Esophagus (tissue), 2 donors: Measurements from ENCODE around the gene MARF1. TPM values are rescaled to one million over a fixed set of nuclear protein-coding genes. Genes with fewer than 3 reads are reported as not detected.
"Not testable (repeated sequence)": the region's sequence is repeated elsewhere in the genome, so short reads cannot be mapped to it uniquely, and the experiment has no call there.

Experiments
- H3K27ac ChIP-seq, 2 donors: one replicate each; pipeline ENCODE4 v1.5.1; 2013; ENCODE audit warnings: low read depth in 2 of 2, mild to moderate bottlenecking in 2 of 2, inconsistent platforms in 1 of 2, low read length in 1 of 2, moderate library complexity in 1 of 2
- H3K27me3 ChIP-seq, 2 donors: one replicate each; pipeline ENCODE4 v1.6.1; 2013; ENCODE audit warnings: low read length in 2 of 2, control low read depth in 1 of 2, mild to moderate bottlenecking in 1 of 2; ENCODE audit not compliant: insufficient read depth in 2 of 2, control insufficient read depth in 1 of 2
- H3K36me3 ChIP-seq, 2 donors: one replicate each; pipeline ENCODE4 v1.6.1; 2013; ENCODE audit warnings: low read length in 1 of 2; ENCODE audit not compliant: control insufficient read depth in 2 of 2, insufficient read depth in 2 of 2
- H3K4me1 ChIP-seq, 2 donors: one replicate each; pipeline ENCODE4 v1.6.1; 2013; ENCODE audit warnings: low read length in 1 of 2; ENCODE audit not compliant: control insufficient read depth in 2 of 2, insufficient read depth in 2 of 2
- H3K4me3 ChIP-seq, 2 donors: one replicate each; pipeline ENCODE4 v1.5.1; 2013; ENCODE audit warnings: low read length in 2 of 2, mild to moderate bottlenecking in 2 of 2, low read depth in 1 of 2, moderate library complexity in 1 of 2
- H3K9me3 ChIP-seq, 2 donors: one replicate each; pipeline ENCODE4 v1.6.1; 2013; ENCODE audit warnings: mild to moderate bottlenecking in 2 of 2, low read depth in 1 of 2, low read length in 1 of 2, moderate library complexity in 1 of 2; ENCODE audit not compliant: control insufficient read depth in 2 of 2, insufficient read depth in 1 of 2
- WGBS, 2 donors: extraction: QIAGEN DNeasy Blood & Tissue Kit; methylation state at CpG; one replicate each; pipeline ENCODE4 v1.1.7; 2013; 5-methylcytosine and 5-hydroxymethylcytosine counted together
- polyA plus RNA-seq, 2 donors: library from polyadenylated mRNA; stranded (reverse); fragments of 200-250 nt; gene quantifications; one replicate each; pipeline ENCODE4 v1.2.3, GENCODE V29; 2013
- donor health status: healthy with polysubstance abuse.
- donor health status: Bipolar disorder and iron deficiency.

MARF1 gene
- polyA plus RNA-seq, 2 donors, result 9.9 to 10.3 TPM

DNA sequence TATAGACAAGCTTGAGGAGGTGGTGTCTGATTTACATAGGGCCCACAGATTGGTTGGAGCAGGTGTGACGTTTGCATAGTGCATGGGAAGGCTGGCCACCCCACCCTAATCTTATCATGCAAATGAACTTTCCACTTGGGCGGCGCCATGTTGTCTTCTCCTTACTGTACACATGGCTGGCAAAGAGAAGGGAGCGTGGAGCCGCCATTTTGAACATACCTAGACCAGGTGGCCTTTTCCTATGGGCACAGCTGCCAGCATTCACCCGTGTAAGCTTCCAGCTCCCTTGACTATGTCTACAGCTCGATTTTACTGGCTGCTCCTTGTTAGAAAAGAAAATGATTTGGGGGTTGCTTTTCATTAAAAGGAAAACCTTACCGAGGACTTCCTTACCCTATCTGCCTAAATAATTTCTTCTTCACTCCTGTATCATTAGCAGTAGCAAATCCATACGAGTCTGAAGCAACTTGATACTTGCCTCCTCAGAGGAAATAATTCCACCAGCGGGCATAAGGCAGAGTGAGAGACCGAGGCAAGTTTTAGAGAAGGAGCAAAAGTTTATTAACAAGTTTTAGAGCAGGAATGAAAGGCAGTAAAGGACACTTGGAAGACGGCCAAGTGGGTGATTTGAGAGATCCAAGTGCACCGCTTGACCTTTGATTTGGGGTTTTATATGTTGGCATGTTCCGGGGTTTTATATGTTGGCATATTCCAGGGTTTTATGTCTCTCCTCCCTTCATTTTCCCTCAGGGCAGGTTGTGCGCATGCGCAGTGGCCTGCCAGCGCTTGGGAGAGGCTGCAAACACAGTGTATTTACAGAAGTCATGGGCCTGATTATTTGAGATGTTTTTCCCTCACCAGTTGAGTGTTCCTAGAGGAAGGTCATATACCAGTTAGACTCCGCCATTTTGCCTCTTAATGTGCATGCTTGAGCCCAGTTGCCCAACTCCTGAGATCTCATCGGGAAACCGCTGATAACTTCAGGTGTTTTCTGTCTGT, 65.7 kb downstream of the MARF1 start:
- Histone ChIP-seq H3K36me3 (no peaks in the 10 kb centered on the region), H3K9me3 (no peaks in the 10 kb centered on the region), H3K27me3 (no peaks in the 10 kb centered on the region), H3K4me3 (no peak overlapping the region), H3K27ac (peak overlapping the region in 1 of 2 donors; percentile 58), H3K4me1 (peaks cover 0 to 2% of the 10 kb centered on the region in 2 donors)
- WGBS, 2 donors, result 90 to 93% methylated on average over 20 of the region's 20 CpGs

DNA sequence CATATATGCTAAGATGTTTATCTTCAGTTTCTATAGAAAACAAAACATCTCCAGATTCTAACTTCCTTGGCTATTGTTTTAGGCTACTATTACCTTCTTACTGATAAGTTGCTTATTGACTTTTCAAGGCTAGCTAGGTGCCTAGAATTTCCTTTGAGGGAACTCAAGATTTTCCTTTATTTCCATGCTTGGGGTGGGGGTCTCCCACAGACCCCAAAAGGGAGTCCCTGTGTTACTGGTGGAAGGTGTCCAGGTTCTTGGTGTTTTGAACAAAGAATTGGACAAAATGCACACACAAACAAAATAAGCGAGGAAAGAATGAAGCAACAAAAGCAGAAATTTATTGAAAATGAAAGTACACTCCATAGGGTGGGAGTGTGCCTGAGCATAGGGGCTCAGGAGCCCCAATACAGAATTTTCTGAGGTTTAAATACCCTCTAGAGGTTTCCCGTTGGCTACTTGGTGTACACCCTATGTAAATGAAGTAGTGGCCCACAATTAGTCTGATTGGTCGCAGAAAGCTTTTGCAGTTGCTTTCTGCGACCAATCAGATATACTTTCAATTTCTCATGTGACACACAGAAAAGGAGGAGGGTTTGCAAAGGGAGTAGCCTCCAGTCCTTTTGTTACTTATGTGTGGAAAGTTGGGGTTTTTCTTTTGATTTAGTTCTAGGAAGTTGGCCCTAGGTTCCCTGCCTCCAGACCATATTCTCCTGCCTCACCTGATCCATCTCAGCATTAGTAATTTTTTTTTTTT, 67.5 kb downstream of the MARF1 start:
- H3K9me3 ChIP-seq, result no peaks in the 10 kb centered on the region
- WGBS, 2 donors, result 94 to 98% methylated on average over 4 of the region's 4 CpGs
- no peak overlapping the region for H3K27ac ChIP-seq
- H3K27me3 ChIP-seq, result no peaks in the 10 kb centered on the region
- H3K4me1 ChIP-seq, result peaks cover 0 to 2% of the 10 kb centered on the region in 2 donors
- H3K4me3 ChIP-seq, result no peak overlapping the region
- no peaks in the 10 kb centered on the region for H3K36me3 ChIP-seq

DNA sequence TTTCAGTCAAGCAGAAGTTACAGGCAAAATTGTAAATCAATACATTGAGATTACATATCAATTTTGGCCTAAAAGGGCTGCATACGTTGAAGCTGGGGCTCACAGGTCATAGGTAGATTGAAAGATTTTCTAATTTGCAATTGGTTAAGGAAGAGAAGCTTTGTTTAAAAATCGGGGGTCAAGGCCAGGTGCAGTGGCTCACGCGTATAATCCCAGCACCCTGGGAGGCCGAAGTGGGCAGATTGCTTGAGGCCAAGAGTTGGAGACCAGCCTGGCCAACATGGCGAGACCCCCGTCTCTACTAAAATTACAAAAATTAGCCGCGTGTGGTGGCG, 68.4 kb downstream of the MARF1 start:
- H3K4me1 ChIP-seq, result peaks cover 0 to 2% of the 10 kb centered on the region in 2 donors
- 96 to 97% methylated on average over 10 of the region's 10 CpGs for WGBS, 2 donors
- H3K27ac ChIP-seq, result no peak overlapping the region
- no peaks in the 10 kb centered on the region for H3K9me3 ChIP-seq
- H3K4me3 ChIP-seq, result no peak overlapping the region
- no peaks in the 10 kb centered on the region for H3K27me3 ChIP-seq
- no peaks in the 10 kb centered on the region for H3K36me3 ChIP-seq

DNA sequence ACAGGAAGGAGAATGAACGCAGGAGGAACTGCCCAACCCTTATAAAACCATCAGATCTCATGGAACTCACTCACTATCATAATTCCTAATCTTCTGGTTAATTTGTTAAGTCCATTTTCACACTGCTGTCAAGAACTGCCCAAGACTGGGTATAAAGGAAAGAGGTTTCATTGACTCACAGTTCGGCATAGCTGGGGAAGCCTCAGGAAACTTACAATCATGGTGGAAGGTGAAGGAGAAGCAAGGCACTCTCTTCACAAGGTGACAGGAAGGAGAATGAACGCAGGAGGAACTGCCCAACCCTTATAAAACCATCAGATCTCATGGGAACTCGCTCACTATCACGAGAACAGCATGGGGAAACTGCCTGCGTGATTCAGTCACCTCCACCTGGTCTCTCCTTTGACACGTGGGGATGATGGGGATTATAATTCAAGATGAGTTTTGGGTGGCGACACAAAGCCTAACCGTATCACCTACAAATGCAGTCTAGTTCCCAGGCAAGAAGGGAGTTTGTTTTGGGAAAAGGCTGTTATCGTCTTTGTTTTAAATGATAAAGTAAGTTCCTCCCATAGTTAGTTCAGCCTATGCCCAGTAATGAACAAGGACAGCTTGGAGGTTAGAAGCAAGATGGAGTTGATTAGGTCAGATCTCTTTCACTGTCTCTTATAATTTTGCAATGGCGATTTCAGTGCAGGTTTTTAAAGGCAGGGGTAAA, 68.9 kb downstream of the MARF1 start:
- H3K27ac ChIP-seq, H3K9me3 ChIP-seq, H3K4me3 ChIP-seq, H3K27me3 ChIP-seq, H3K4me1 ChIP-seq, H3K36me3 ChIP-seq: not testable (repeated sequence)
- WGBS, 2 donors, result 94% methylated on average over 11 of the region's 11 CpGs

DNA sequence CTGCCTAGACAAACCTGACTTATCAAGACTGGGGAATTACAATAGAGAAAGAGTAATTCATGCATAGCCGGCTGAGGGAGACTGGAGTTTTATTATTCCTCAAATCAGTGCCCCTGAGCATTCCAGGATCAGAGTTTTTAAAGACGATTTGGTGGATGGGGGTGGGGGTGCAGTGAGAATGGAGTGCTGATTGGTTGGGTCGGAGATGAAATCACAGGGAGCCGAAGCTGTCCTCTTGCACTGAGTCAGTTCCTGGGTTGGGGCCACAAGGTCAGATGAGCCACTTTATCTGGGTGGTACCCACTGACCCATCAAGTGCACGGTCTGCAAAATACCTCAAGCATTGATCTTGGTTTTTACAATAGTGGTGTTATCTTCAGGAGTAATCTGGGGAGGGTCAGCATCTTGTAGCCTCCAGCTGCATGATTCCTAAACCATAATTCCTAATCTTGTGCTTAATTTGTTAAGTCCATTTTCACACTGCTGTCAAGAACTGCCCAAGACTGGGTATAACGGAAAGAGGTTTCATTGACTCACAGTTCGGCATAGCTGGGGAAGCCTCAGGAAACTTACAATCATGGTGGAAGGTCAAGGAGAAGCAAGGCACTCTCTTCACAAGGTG, 69.6 kb downstream of the MARF1 start:
- WGBS, 2 donors, result 83 to 86% methylated on average over 7 of the region's 7 CpGs
- H3K36me3 ChIP-seq, result no peaks in the 10 kb centered on the region
- no peaks in the 10 kb centered on the region for H3K9me3 ChIP-seq
- H3K4me3 ChIP-seq, result no peak overlapping the region
- no peak overlapping the region for H3K27ac ChIP-seq
- no peaks in the 10 kb centered on the region for H3K4me1 ChIP-seq
- H3K27me3 ChIP-seq, result no peaks in the 10 kb centered on the region

DNA sequence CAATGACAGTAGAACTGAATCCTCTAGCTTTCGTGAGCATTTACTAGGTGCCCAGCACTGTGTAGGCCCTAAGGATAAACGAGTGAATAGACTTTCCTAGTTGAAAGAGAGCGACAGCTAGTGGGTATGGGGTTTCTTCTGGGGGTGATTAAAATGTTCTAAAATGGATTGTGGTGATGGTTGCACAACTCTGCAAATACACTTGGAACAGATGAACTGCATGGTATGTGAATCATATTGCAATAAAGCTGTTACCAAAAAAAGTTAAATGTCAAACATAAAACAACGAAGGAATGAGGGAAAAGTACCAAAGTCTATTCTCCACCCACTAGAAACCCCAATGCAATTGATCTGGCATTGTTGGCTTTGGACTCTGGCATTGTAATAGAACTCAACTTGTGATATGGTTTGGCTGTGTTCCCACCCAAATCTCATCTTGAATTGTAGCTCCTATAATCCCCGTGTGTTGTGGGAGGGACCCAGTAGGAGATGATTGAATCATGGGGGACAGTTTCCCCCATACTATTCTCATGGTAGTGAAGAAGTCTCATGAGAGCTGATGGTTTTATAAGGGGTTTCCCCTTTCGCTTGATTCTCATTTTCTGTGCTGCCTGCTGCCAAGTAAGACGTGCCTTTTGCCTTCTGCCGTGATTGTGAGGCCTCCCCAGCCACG, 70.5 kb downstream of the MARF1 start:
- Histone ChIP-seq H3K27ac (no peak overlapping the region), H3K36me3 (no peaks in the 10 kb centered on the region), H3K9me3 (no peaks in the 10 kb centered on the region), H3K27me3 (no peaks in the 10 kb centered on the region), H3K4me1 (no peaks in the 10 kb centered on the region), H3K4me3 (no peak overlapping the region)
- WGBS, 2 donors, result 44 to 52% methylated on average over 9 of the region's 9 CpGs

DNA sequence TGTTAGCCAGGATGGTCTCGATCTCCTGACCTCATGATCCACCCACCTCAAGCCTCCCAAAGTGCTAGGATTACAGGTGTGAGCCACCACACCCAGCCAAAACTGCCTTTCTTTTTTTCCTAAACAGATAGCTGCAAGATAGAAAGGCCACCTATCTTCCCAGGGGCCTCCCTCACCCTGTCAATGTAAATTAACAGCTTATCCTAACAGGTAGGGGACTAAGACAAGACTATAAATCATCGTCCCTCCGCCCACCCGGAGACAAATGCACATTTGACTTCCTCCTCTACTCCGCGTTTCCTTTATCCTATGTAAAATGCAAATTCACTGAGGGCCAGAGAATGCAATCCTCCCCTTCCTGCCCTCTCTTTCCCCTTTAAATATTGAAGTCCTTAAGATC, 71.4 kb downstream of the MARF1 start:
- Histone ChIP-seq H3K27ac (no peak overlapping the region), H3K27me3 (no peaks in the 10 kb centered on the region), H3K9me3 (no peaks in the 10 kb centered on the region), H3K4me3 (no peak overlapping the region), H3K36me3 (no peaks in the 10 kb centered on the region), H3K4me1 (no peaks in the 10 kb centered on the region)
- WGBS, 2 donors, result 83 to 87% methylated on average over 6 of the region's 6 CpGs

DNA sequence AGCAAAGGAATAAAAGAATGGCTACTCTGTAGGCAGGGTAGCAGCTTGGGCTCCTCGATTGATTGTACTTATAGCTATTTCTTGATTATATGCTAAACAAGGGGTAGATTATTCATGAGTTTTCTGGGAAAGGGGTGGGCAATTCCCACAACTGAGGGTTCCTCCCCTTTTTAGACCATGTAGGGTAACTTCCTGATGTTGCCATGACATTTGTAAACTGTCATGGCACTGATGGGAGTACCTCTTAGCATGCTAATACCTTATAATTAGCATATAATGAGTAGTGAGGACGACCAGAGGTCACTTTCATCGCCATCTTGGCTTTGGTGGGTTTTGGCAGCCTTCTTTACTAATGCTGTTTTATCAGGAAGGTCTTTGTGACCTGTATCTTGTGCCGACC, 72.3 kb downstream of the MARF1 start:
- H3K36me3 ChIP-seq, H3K4me1 ChIP-seq, H3K9me3 ChIP-seq, H3K4me3 ChIP-seq, H3K27ac ChIP-seq, H3K27me3 ChIP-seq: not testable (repeated sequence)
- WGBS, 2 donors, result 90 to 93% methylated on average over 4 of the region's 4 CpGs

DNA sequence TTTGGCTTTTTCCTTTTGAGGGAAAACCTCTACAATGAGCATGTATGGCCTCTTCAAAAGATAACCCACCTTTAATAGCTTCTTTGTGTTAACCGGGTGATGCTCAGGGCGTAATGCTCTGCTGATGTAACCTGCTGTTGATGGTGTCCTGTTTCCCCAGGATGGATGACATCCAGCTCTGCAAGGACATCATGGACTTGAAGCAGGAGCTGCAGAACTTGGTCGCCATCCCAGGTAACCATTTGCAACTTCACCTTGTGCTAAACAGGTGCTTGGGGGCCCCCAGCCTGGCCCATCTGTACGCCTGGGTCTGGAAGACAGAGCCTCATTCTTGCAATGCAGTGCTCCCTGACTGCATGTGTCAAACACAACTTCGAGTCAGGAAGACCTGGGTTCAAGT, 75.1 kb downstream of the MARF1 start:
- Histone ChIP-seq H3K27ac (no peak overlapping the region), H3K36me3 (no peaks in the 10 kb centered on the region), H3K9me3 (no peaks in the 10 kb centered on the region), H3K27me3 (no peaks in the 10 kb centered on the region), H3K4me1 (no peaks in the 10 kb centered on the region), H3K4me3 (no peak overlapping the region)
- 93 to 96% methylated on average over 5 of the region's 5 CpGs for WGBS, 2 donors
